ENCODE results near the gene NR2F1.

DNA sequence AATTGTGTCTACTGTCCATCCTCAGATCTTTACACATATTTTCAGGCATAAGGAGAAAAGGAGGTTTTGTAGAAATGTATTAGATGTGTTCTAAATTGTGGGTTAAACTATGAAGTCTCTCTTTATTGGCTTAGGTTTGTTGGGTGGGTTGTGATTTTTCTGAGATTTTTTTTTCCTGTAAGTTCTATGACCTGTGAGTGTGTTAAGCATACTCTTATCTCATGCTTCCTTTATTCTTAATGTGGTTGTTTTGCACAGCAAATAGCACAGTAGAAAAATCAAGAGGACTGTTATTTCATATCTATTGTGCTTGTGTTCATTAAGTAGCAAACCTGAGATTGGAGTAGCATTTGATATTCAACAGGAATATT is 23.3 kb downstream of the NR2F1 start:
- TF ChIP-seq, protein P1, sequence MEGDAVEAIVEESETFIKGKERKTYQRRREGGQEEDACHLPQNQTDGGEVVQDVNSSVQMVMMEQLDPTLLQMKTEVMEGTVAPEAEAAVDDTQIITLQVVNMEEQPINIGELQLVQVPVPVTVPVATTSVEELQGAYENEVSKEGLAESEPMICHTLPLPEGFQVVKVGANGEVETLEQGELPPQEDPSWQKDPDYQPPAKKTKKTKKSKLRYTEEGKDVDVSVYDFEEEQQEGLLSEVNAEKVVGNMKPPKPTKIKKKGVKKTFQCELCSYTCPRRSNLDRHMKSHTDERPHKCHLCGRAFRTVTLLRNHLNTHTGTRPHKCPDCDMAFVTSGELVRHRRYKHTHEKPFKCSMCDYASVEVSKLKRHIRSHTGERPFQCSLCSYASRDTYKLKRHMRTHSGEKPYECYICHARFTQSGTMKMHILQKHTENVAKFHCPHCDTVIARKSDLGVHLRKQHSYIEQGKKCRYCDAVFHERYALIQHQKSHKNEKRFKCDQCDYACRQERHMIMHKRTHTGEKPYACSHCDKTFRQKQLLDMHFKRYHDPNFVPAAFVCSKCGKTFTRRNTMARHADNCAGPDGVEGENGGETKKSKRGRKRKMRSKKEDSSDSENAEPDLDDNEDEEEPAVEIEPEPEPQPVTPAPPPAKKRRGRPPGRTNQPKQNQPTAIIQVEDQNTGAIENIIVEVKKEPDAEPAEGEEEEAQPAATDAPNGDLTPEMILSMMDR (IDR thresholded peaks at IDR 0.05), result no peak
- no peak for TF ChIP-seq ZFX (IDR thresholded peaks at IDR 0.05; ENCODE audit: borderline replicate concordance)

All from 22Rv1 (cell line).